ENCODE measurements around the gene POLR1A. TPM values are rescaled to one million over a fixed set of nuclear protein-coding genes. Genes with fewer than 3 reads are reported as not detected.

The POLR1A gene
- total and polyA plus RNA-seq, 2 of the 8 experiments (the other 6 are each of a cell fraction or from before 2014, with no cell fraction given), result 8.9 to 58.1 TPM

DNA sequence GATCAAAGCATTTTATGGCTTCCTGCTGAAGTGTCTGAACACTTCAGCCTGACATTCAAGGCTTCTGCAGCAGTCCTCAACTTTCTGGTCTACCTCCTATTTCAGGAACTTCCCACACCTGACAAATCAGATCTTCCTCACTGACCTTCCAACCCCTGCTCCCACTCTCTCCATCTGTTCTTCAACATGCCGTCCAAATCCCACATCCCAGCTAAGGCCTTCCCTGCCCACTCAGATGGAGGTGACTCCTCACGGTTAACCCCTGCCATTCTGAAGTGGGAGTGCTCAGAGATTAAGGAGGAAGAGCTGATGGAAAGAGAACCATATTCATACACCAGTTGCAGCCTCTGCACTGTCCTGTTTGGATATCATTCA is 104.8 kb downstream of the POLR1A start (continued):
- TF ChIP-seq, protein P1, sequence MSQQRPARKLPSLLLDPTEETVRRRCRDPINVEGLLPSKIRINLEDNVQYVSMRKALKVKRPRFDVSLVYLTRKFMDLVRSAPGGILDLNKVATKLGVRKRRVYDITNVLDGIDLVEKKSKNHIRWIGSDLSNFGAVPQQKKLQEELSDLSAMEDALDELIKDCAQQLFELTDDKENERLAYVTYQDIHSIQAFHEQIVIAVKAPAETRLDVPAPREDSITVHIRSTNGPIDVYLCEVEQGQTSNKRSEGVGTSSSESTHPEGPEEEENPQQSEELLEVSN (IDR thresholded peaks at IDR 0.05), result no peak
- no peak for TF ChIP-seq SP2 (IDR thresholded peaks at IDR 0.05; ENCODE audit: low read length)
- TF ChIP-seq HDAC6 (IDR thresholded peaks at IDR 0.05; ENCODE audit: low read depth, low read length), result no peak
- no peak for TF ChIP-seq KDM1A (IDR thresholded peaks at IDR 0.05; ENCODE audit: borderline replicate concordance, low read length)
- TF ChIP-seq ZNF274 (IDR thresholded peaks at IDR 0.05; ENCODE audit: borderline replicate concordance, extremely low read depth, low read length), result no peak
- TF ChIP-seq NRF1 (IDR thresholded peaks at IDR 0.05; ENCODE audit: low read depth, low read length), result no peak
- TF ChIP-seq PHF8 (conservative IDR thresholded peaks at IDR 0.05; ENCODE audit: low read depth, low read length), result no peak
- TF ChIP-seq BRCA1 (IDR thresholded peaks at IDR 0.05; ENCODE audit: low read depth, low read length), result no peak
- no peak for TF ChIP-seq SIN3A (conservative IDR thresholded peaks at IDR 0.05 in 1 of 2, IDR thresholded peaks at IDR 0.05 in 1 of 2; ENCODE audit: low read depth in 1 of 2, low read length in 2 of 2)

Data from H1 (cell line).